Kidney (tissue), 14 donors: ENCODE results near the gene CCND1. TPM values are rescaled to one million over a fixed set of nuclear protein-coding genes. Genes with fewer than 3 reads are reported as not detected.

Source experiments
- DNase-seq, 5 donors: peaks; one replicate each; pipeline ENCODE4 v3.0.0-alpha.2; 2013 to 2020
- FAIRE-seq: peaks from 2 replicates; lab custom pipeline; 2012; peaks lifted over from hg19 to GRCh38; lab: Jason Lieb, UNC
- H3K27ac ChIP-seq, 2 donors: one replicate each; pipeline ENCODE4 v1.7.0; 2013; ENCODE audit warnings: low read depth in 2 of 2, low read length in 2 of 2, inconsistent platforms in 1 of 2
- H3K27me3 ChIP-seq: one replicate; pipeline ENCODE4 v1.7.1; 2013; ENCODE audit warnings: low read length, inconsistent platforms; ENCODE audit not compliant: control insufficient read depth, insufficient read depth
- H3K36me3 ChIP-seq, 3 donors: one replicate each; pipeline versions ENCODE4 v1.7.0 to v1.7.1; 2013; ENCODE audit warnings: low read length in 3 of 3, control low read depth in 1 of 3, inconsistent platforms in 1 of 3; ENCODE audit not compliant: insufficient read depth in 3 of 3, control insufficient read depth in 2 of 3
- H3K4me1 ChIP-seq, 3 donors: one replicate each; pipeline versions ENCODE4 v1.7.0 to v1.7.1; 2013; ENCODE audit warnings: low read length in 3 of 3, inconsistent platforms in 1 of 3, low read depth in 1 of 3; ENCODE audit not compliant: control insufficient read depth in 2 of 3, insufficient read depth in 2 of 3
- H3K4me3 ChIP-seq, 3 donors: one replicate each; pipeline versions ENCODE4 v1.7.0 to v1.8.1; 2013; ENCODE audit warnings: low read length in 3 of 3, control low read depth in 1 of 3, inconsistent platforms in 1 of 3
- H3K9ac ChIP-seq, 3 donors: one replicate each; pipeline versions ENCODE4 v1.7.0 to v1.7.1; 2013; ENCODE audit warnings: low read length in 3 of 3, control low read depth in 1 of 3, inconsistent platforms in 1 of 3
- H3K9me3 ChIP-seq, 3 donors: one replicate each; pipeline versions ENCODE4 v1.7.0 to v1.7.1; 2013; ENCODE audit warnings: low read length in 3 of 3, control low read depth in 1 of 3, inconsistent platforms in 1 of 3; ENCODE audit not compliant: control insufficient read depth in 2 of 3, insufficient read depth in 1 of 3
- CTCF ChIP-seq: IDR thresholded peaks from 3 replicates; pipeline ENCODE4 v1.5.1; 2012; ENCODE audit warnings: mild to moderate bottlenecking, moderate library complexity, borderline replicate concordance; ENCODE audit not compliant: insufficient read depth; ENCODE audit errors: extremely low read depth
- intact Hi-C: fragments of 100-400 bp; cut with DNase I; formaldehyde crosslinking; loops from one replicate; pipeline ENCODE4 v1.11.1; 2022
- polyA plus RNA-seq: library from polyadenylated mRNA; stranded (reverse); fragments of 350-450 nt; fragmentation: Illumina TruSeq; extraction: RNeasy Lipid Tissue Mini Kit (QIAGEN cat#74804); gene quantifications from one replicate; pipeline ENCODE4 v1.2.3, GENCODE V29; 2014; ENCODE audit warnings: low read depth, low replicate concordance; ENCODE audit not compliant: insufficient read depth
- total RNA-seq: library from RNA; stranded (reverse); fragmentation: NEBNext Ultra II Directional; extraction: Animal tissue kit (Norgen Biotek cat#: 25700); gene quantifications from one replicate; pipeline ENCODE4 v1.2.1, GENCODE V29; 2021
- donor health status: control.
- donor health status: control.
- donor health status: control.
- donor health status: control.
- donor health status: control.
- donor health status: DM: yes; HTN: yes; CAD: no.
- donor health status: Normal renal cell carcinoma (clear cell type).

The CCND1 gene
- total and polyA plus RNA-seq, 2 donors from 2014 or later: 37.6 to 142 TPM

- TF ChIP-seq CTCF: no peak
- H3K27me3 ChIP-seq: no peaks in the 10 kb centered on the region
- no peak overlapping the region for H3K27ac ChIP-seq
- no peaks in the 10 kb centered on the region for H3K9me3 ChIP-seq
- FAIRE-seq (no peak), DNase-seq (peak in 1 of 5 donors; percentile 46)
- intact Hi-C loops: no loop called here
- peaks cover 0 to 8% (median 0%) of the 10 kb centered on the region in 3 donors for H3K36me3 ChIP-seq
- no peaks in the 10 kb centered on the region for H3K4me1 ChIP-seq
- no peak overlapping the region for H3K4me3 ChIP-seq
- H3K9ac ChIP-seq: no peak overlapping the region
These were observed 20.4 kb downstream of the CCND1 start for GRCh38 chr11:69661413-69661715.

- H3K9ac ChIP-seq: no peak overlapping the region
- peaks cover 0 to 11% (median under 1%) of the 10 kb centered on the region in 3 donors for H3K36me3 ChIP-seq
- intact Hi-C loops: no loop called here
- DNase-seq (peak in 1 of 5 donors; percentile 68), FAIRE-seq (no peak)
- H3K9me3 ChIP-seq: no peaks in the 10 kb centered on the region
- no peaks in the 10 kb centered on the region for H3K4me1 ChIP-seq
- no peak overlapping the region for H3K27ac ChIP-seq
- H3K27me3 ChIP-seq: no peaks in the 10 kb centered on the region
- TF ChIP-seq CTCF: no peak
- no peak overlapping the region for H3K4me3 ChIP-seq
These were observed 21.2 kb downstream of the CCND1 start for GRCh38 chr11:69662021-69662698.

GRCh38 chr11:69662806-69663205 is 21.9 kb downstream of the CCND1 start:
- Histone ChIP-seq H3K9ac (no peak overlapping the region), H3K27ac (no peak overlapping the region), H3K27me3 (no peaks in the 10 kb centered on the region), H3K4me1 (no peaks in the 10 kb centered on the region), H3K36me3 (peaks cover 0 to 11% (median 2%) of the 10 kb centered on the region in 3 donors), H3K9me3 (no peaks in the 10 kb centered on the region), H3K4me3 (no peak overlapping the region)
- DNase-seq: peak in 2 of 5 donors; percentile 34 to 46
- intact Hi-C loops: no loop called here
- FAIRE-seq: no peak
- no peak for TF ChIP-seq CTCF
